HK-2 (cell line): ENCODE results near the gene SLC22A12.
A peak's percentile ranks its signal among the peaks of the same experiment; 100 is the strongest.
"Not testable (repeated sequence)": the region's sequence is repeated elsewhere in the genome, so short reads cannot be mapped to it uniquely, and the experiment has no call there.

Experiments
- DNase-seq: peaks from one replicate; pipeline ENCODE4 v3.0.0-alpha.2; 2018; ENCODE audit not compliant: unreplicated experiment

Gene SLC22A12

DNA sequence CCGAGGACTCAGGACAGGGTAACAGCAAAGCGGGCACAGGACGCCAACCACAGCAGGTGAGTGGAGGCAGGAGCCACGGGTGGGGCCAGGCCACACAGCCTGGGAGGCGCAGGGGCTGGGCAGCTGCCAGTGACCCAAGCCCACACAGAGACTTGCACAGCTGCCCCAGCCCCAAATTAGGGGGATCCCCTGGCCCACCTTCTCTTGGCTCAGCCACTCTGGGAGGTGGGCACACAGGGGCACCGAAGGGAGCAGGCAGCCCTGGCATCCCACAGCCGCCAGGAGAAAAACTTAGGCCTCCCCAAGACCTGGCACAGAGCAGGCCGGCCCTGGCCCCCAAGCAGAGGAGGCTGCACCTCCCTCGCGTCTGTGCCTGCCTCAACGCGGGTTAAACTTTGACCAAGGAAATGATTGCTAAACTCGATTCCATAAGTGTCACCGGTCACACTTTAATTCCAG is at the start of gene SLC22A12:
Gene SLC22A12, plus strand, starts transcription at position 458 of the 459 bp plus-strand sequence. CDS start 337 bp downstream, outside the sequence.
- no peak for DNase-seq

DNA sequence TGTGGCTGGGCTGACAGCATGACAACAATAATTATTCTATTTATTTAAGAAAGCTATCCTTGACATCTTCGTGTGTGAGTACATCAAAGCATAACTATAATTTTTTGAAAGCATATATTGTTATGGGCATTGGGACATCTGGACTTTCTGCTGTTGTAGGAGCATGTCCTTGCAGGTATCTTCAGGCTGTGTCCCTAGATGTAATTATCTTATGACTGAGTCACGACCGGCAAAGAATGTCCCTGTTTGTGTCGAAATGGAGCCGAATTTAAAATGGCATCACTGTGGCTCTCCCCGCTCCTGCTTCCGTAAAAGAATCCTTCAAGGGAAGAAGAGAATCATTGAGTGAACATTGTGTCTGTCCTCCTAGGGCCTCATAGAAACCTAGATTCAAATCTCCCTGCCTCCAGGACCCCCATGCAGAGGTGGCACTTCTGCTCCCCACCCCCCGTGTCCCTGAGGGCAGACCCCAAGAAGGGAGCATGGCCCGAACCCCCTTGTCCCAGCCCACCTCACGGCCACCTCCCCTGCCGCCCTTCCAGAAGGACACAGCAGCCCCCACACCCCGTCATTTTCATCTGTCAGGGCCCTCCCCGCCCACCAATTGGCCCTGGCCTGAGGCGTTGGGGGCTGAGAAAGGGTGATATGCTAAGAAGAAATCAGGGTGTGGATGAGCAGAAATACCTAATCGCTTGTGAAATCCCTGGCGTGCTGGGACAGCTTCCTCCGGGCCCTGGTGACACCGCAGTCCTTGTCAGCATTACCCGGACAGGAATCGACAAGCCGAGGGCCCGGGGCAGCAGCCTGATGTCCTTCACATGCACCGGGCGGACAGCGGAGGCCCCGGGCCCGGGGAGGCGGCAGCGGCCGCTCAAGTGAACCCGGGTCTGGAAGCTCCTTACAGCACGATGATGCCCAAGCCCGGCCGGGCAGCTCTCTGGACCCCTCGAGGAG is 48.6 kb upstream of the SLC22A12 start:
- no peak for DNase-seq

DNA sequence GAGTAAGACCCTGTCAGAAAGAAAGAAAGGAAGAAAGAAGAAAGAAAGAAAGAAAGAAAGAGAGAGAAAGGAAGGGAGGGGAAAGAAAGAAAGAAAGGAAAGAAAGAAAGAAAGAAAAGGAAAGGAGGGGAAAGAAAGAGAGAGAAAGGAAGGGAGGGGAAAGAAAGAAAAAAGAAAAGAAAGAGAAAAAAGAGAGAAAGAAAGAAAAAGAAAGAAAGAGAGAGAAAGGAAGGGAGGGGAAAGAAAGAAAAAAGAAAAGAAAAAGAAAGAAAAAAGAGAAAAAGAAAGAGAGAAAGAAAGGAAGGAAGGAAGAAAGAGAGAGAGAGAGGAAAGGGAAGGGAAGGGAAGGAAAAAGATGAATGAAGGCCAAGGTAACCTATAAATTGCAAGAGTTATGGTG is 47.2 kb upstream of the SLC22A12 start:
- DNase-seq = no peak

DNA sequence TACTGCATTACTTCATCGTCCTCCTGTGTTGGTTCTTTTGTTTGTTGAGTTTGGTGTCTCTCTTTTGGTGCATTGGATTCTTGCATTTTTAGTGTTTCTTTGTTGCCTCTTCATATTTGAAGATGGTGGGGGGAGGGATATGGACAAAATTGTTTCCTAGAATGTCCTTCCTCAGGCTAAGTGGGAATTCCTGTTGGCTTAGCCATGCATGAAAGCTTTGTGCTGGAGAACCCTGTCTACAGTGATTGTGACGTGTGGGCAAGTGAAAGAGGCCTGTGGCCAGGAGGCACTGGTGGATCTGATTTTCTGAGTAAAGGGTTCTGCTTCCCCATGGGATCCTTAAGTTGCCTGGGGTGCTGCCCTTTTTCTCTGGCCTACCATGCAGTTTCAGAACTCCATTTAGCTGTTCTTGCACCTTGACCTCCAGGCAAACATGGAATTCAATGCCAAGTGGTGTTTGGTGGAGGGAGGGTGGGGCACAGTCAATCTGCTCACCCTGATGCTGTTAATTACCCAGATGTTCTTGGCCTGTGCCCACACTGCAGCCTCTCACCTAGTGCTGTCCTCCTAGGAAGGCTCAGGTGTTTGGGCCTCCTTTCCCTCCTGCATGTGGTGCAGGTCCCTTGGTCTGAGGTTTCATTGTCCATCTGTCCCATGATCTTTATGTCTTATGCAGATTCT is 46.3 kb upstream of the SLC22A12 start:
- no peak for DNase-seq

DNA sequence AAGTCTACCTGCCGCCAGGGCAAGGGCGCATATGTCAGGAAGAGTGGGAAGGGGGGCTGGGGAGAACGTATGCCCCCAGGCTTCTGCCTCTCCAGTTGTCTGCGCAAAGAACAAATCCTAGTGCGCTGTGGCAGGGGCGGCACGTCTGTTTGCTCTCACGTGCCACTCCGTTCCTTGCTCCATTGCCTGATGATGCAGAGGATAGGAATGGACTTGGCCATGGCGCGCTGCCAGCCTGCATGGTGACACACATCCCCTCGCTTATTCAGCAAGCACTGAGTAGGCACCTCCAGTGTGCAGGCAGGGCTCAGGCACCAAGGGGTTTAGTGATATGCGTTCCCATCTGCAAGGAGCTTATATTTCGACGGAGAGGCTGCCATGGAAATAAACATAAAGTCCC is 45.4 kb upstream of the SLC22A12 start:
- DNase-seq = peak; percentile 64

DNA sequence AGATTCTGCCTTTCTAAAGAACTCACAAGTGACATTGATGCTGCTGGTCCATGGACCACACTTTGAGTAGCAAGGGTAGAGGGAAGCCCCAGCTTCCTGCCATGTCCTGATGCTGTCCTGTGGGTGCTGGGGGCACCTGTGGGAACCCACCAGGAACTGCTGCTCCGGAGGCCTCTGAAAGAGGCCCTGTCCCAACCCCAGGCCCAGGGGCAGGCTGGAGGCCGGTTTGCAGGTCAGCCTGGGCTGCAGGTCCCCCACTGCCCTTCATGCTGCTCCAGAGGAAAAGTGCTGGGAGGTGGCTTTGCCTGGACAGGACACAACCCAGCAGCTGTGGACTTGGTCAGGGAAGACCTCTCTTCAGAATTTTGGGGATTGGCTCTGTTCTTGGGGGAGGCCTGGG is 44.8 kb upstream of the SLC22A12 start:
- no peak for DNase-seq

DNA sequence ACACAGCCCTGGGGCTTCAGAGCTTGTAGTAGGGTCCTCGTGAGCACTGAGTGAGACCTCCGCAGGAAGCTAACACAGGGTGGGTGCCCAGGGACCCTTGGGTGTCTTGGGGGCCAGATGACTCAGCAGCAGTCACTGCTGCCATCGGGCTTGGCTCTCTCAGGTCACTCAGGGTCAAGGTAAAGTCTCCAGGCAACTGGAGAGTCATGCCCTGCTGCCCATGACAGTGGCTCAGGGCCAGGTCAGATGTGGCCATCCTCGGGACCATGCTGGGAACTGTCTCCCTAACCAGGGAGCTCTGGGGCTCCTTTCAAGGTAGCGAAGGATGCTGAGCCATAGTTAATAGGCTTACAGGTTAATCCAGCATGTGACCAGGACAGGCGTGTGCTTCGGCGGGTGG is 44.4 kb upstream of the SLC22A12 start:
- no peak for DNase-seq

DNA sequence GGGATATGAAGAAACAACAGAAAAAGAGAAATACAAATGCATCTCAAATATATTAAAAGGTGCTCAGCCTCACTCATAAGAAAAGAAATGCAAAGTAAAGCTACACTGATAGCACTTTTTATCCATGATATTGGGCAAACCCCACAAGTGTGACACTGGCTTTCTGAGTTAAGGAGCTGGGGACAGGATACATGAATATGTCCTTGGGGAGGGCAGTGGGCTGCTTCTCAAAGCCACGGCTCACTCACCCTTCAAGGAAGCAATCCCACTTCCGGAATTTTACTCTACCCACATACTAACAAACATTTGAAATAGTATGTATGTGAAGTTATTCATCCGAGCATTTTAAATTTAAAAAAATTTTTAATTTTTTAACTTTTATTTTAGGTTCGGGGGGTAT is 41.1 kb upstream of the SLC22A12 start:
- DNase-seq = no peak

DNA sequence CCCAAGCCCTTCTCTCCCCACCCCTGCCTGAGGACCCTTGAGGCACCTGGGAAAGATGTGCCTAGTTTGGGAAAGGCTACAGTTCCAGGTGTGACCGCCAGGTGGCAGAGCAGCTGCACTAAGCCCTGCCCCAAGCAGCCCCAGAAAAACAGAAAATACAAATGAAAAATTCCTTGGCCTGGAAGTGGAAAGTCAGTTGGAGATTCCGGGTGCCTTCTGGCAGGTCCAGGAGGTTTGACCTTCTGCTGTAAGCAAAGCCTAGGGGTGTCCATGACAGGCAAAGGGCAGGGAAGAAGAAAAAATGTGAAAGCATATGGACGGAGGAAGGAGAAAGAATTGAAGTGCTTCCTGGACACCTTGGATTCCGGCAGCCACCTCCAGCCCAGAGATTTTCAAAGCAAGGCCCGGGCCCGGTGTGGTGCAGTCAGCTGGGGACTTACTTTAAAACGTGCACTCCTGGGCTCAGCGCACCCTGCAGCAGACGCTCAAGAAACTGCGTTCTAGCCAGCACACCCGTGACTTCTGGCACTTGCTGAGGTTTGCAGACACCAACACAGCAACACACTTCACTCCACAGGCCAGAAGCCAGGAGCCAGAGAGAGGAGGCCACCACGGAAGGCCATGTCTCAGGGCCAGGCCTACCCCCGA is 37.3 kb upstream of the SLC22A12 start:
- peak; percentile 30 for DNase-seq

DNA sequence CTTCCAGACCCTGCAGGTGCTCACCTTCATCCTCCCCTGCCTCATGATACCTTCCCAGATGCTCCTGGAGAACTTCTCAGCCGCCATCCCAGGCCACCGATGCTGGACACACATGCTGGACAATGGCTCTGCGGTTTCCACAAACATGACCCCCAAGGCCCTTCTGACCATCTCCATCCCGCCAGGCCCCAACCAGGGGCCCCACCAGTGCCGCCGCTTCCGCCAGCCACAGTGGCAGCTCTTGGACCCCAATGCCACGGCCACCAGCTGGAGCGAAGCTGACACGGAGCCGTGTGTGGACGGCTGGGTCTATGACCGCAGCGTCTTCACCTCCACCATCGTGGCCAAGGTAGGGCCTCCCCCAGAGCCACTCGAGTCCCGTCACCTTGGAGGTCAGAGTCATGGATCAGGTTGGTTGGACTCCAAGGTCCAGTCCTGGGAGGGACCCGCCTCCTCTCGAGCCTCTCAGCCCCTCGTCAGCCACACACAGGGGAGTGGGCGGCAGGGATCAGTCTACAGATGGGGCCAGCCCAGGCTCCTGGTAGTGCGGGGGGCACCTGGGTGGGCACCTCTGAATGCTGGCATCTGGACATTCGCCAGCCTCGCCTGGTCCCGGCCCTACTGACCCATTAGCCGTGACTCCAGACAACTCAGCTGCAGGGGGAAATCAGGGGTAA is 34.8 kb upstream of the SLC22A12 start:
- no peak for DNase-seq

DNA sequence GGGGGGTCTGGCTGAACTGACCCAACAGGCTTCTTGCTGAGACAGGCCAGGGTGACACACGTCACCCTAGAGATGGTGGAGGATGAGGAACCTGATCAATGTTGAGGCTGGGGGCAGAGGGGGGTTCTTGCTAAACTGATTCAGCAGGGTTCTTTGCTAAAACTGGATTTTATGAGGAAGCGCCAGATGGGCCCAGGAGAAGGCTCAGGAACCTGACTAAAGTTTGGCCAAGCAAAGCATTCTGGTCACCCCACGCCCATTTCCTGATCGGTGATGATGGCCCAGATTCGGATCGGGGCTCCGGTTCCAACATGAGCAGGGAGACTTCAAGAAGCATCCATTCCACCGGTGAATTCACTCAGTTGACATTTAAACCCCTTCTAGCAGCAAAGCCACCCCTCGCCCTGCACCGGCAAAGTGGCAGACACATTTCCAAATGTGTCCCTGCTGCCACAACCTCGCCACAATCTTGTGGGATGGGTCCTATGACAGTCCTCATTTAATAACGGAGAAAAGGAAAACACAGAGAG is 34.2 kb upstream of the SLC22A12 start:
- DNase-seq = no peak

DNA sequence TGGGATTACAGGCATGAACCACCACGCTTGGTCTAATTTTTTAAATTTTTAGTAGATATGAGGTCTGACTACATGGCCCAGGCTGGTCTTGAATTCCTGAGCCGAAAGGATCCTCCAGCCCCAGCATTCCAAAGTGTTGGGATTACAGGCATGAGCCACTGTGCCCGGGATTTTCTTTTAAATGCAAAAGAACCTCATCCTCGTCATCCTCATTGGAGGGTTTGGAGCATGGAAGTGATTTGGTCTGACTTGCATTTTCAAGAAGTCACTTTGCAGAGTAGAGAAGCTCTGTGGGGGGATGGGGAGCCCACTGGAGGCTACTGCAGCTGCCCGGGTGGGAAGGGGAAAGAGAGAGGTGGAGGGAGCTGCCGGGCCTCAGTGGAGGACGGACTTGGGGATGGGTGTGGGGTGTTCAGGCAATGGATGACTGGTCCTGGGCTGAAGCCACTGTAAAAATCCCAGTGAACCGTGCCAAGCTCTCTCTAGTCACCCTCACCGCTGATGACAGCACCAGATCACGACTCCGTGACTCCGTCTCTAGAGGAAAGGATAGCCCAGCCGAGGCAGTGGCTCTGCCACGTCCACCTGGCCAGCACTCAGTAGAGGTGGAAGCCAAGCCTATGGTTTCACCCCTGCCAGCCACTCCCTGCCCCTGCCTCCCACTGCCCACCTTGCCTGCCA is 32.8 kb upstream of the SLC22A12 start:
- DNase-seq = peak; percentile 49

DNA sequence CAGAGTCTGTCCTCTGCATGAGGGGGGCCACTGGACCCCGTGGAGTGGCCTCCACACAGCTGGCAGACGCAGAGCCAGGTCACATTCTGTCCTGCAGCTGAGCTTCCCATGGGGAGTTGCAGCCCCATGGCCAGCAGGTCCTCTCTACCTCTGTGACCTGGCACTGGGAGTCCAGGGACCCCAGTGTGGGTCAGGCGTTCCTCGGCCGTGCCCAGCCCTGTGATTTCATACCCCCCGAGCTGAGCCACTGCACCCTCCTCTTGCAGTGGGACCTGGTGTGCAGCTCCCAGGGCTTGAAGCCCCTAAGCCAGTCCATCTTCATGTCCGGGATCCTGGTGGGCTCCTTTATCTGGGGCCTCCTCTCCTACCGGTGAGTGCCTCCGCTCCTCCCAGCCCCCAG is 32.2 kb upstream of the SLC22A12 start:
- DNase-seq = no peak

DNA sequence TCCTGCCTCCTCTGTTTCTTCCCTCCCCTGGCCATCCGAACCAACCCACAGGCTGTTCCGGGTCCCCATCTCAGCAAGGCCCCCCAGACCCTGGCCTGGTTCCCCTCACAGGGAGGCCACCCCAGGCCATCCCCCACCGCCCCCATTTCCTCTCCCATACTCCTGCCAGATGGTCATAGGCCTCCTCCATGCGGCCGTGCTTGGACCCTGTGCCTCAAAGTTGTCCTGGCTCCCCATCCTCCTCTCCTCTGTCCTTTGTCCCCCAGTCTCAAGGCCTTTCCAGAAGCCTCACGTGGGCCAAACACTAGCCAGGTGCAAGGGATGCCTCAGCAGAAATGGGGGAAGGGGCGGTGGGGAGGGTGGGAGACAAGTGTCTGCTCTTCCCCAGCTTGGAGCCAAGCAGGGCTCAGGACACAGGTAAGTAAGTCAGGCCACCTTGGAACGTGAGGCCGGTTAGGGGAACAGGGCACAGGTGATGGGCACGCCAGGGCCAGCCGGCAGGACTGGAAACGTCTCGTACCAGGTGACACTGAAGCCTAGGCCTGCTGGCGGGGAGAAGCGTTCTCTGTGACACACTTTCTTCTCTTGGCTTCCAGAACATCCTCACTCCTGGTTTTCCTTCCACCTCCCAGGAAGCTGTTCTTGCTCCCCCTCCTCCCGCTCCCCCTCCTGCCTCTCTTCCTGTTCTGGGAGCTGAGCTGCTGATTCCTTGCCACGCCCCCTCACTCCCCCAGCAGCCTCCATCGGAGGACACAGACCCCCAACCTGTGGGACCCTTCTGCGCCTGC is 31.5 kb upstream of the SLC22A12 start:
- DNase-seq = no peak

DNA sequence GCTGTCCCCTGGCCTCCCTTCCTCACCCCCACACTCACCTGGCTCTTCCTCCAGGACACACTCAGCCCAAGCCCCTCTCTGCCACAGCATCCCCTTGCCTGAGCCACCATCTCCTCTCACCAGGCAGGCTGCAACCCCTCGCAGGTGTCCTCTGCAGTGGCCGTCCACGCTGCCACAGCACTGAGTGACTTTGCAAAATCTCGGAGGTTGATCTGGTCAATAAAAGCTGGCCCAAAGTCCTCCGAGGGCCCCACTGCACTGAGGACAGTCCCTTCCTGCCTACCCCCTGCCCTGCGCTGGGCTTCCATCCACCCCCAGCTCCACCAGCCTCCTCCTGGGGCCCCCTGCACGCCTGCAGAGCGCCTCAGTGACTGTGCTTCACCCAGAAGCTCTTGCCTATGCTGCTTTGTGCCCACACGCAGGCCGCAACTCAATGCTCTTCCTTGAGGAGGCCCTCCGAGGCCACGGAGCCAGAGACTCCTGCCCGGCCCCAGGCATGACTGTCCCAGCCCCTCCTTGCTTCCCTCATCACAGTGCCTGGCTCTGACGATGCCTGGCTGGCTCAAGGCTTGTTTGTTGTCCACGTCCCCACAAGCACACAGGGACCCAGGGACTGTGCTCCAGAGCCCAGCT is 30.8 kb upstream of the SLC22A12 start:
- DNase-seq = no peak

DNA sequence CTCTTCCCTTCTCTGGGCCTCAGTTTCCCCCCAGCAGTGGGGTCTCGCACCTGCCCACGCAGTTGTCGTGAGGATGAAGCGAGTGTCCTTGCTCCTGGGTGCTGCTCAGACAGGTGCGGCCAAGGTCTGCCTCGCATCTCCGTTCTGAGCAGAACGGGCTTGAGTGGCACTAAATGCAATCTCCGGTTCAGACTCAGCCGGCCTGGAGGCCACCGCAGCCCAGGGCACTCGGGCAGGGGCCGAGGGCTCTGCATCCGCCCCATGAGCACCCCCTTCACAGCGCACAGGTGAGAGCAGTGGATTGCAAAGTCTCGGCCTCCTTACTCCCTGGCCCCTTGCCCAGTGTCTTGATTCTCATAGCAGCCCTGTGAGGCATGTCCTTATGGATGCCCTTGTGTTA is 30.1 kb upstream of the SLC22A12 start:
- DNase-seq = no peak

DNA sequence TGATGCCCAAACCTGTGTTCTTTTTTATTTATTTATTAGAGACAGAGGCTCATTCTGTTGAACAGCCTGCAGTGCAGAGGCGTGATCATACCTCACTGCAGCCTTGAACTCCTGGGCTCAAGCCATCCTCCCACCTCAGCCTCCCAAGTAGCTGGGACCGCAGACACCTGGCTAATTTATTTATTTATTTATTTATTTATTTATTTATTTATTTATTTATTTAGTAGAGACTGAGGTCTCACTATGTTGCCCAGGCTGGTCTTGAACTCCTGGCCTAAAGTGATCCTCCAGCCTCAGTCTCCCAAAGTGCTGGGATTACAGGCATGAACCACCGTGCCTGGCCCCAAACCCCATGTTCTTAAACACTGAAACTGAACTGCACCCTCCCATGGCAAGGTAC is 29.6 kb upstream of the SLC22A12 start:
- DNase-seq = not testable (repeated sequence)

DNA sequence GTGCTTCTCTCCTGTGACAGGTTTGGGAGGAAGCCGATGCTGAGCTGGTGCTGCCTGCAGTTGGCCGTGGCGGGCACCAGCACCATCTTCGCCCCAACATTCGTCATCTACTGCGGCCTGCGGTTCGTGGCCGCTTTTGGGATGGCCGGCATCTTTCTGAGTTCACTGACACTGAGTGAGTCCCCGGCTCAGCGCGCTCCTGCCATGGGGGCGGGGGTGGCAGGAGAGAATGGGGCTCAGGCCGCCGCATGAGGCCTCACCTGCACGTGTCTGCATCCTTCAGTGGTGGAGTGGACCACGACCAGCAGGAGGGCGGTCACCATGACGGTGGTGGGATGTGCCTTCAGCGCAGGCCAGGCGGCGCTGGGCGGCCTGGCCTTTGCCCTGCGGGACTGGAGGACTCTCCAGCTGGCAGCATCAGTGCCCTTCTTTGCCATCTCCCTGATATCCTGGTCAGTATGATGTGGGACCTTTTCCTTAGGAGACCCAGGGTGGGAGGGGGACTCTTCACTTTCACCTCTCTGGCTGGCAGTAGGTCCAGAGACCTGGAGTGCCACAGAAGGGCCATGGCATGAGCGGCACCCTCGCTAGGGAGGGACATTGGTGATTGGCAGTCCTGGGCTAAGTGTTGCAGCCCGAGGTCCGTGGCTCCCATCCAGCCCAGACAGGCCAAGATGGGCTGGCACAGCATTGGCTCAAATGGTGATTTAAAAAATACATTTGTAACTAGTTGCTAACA is 28.9 kb upstream of the SLC22A12 start:
- no peak for DNase-seq

DNA sequence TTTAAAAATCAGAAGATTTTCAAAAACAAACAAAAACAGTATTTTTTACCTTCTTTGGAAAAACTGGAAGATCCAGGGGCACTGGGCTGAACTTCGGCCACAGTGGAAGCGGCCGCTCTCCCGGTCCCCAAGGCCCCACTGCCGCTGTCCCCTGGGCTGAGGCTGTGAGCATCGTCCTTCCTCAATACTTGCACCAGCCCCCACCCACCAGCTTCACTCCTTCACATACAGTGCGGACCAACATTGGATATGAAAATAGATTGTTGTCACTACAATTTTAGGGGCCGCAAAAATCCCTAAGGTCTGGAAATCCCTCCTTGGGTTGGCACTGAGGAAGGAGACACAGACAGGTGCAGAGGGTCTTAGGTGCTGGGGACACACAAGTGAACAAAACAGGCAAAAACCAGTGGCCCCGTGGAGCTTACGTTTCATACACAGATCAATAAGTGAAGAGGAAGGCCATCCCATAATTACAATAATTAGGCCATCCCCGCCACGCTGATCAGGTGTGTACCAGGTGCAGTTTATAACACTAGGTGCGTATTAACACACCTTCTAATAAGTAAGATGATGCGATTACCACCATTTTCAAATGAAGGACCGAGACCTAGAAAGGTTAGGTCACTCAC is 28.2 kb upstream of the SLC22A12 start:
- DNase-seq = no peak
